HG03159 (cell line): ENCODE results near the gene SH2D3C.
"Not testable (repeated sequence)": the region's sequence is repeated elsewhere in the genome, so short reads cannot be mapped to it uniquely, and the experiment has no call there.

Experiments
- ATAC-seq: cut with Tn5 transposase; IDR thresholded peaks from one replicate; pipeline ENCODE4 v1.9.1; 2021; ENCODE audit warnings: mild to moderate bottlenecking, moderate library complexity; ENCODE audit not compliant: unreplicated experiment

SH2D3C gene

DNA sequence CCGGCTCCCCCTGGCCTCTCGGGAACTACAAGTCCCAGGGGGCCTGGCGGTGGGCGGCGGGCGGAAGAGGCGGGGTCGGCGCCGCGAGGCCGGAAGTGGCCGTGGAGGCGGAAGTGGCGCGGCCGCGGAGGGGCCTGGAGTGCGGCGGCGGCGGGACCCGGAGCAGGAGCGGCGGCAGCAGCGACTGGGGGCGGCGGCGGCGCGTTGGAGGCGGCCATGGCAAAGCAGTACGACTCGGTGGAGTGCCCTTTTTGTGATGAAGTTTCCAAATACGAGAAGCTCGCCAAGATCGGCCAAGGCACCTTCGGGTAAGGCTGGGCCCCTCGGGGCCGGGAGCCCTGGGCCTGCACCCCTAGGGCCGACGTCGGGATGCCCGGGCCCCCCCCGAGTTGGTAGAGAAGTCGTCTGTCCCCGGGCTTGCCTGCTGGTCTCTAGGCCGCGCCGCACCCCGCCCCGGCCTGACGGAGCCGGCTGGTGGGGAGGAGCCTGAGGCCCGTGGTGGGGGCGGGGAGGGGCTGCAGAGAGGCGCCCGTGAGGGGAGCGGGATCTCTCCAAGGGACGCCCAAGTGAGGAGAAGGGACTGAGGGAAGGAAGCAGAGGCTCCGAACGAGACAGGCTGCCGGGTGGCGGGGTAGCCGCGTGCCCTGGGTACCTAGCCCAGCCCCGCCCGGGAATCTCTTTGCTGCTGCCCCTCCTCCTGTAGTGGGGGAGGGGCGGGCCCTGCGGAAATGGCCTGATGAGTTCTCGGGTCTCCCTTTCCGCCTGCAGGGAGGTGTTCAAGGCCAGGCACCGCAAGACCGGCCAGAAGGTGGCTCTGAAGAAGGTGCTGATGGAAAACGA lies 7.7 kb upstream of the SH2D3C start, which contains the start of gene CDK9:
Gene CDK9, plus strand, starts transcription at position 102 of the 840 bp plus-strand sequence. Its CDS starts 115 bp downstream, at position 217.
- peak; percentile 55 for ATAC-seq

GRCh38 chr9:127785023-127785932 lies 6.8 kb upstream of the SH2D3C start:
- ATAC-seq, result peak; percentile 34

- ATAC-seq, result no peak
Observed at GRCh38 chr9:127783111-127784008, 4.9 kb upstream of the SH2D3C start.

- ATAC-seq, result no peak
Observed at GRCh38 chr9:127781806-127782205, 3.3 kb upstream of the SH2D3C start.

- ATAC-seq, result not testable (repeated sequence)
Observed at GRCh38 chr9:127780909-127781308, 2.4 kb upstream of the SH2D3C start.

DNA sequence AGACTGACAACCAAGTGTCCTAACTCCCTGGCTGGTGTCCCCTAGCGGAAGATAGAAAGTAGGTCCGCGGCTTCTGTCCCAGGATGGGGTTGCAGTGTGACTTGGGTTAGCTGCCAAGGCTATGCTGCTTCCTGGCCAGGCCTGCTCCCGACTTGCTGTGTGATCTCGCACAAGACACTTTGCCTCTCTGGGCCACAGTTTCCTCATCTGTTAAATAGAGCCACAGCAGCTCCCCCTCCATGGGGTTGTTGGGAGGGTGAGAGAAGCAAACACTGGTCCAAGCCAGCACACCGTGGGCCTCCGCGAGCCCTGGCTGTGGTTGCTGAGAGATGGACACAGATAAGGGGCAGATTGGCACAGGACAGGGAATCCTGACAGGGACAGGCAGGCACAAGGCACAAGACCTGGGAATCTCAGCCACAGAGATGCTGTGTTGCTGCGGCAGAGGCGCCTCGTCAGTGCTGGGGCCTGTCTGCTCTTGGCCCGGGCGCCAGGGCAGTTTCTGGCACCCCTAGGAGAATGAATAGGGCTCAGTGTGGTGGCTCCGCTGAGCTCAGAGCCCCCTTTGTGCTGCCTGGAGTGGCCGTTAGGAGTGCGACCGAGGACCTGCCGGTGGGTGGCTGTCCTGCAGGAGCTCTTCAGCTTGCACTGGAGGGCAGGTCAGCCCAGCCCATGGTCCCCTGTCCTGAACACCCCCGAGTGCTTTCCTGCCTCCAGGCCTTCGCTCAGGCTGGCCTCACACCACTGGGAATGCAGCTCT lies 1.8 kb upstream of the SH2D3C start:
- no peak for ATAC-seq

GRCh38 chr9:127779136-127779981 lies 893 bp upstream of the SH2D3C start:
- ATAC-seq, result peak; percentile 41

DNA sequence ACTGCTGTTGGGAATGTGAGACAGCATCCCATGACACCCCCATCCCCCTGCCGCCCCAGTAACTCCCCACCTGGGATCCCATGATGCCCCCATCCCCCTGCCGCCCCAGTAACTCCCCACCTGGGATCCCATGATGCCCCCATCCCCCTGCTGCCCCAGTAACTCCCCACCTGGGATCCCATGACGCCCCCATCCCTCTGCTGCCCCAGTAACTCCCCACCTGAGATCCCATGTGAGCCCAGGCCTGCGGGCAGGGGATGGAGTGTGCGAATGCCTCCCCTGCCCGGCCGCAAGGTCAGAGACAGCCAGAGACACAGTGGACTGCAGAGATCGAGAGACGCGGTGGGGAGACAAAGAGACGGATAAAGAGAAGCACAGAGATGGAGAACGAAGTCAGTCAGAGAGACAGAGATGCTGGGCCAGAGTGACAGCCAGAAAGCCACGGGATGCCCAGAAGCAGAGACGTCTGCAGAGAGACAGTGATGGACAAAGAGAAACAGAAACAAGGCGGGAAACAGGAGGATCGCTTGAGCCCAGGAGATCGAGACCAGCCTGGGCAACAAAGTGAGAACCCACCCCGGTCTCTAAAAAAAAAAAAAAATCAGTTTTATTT lies 992 bp downstream of the SH2D3C start:
- no peak for ATAC-seq

DNA sequence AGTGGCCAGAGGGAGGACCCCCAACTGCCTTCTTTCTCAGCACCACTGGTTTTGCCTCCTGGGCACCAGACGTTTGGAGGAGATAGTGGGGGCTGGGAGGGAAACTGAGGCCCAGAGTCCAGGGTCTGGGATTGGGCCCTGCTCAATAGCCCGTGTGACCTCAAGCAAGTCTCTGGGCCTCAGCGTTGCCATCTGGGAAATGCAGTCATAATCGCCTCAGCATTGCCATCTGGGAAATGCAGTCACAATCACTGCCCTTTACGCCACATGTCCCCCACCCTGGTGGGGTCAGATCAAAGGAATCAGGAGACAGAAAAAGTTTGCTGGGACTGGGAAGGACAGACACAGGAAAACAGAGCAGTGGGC lies 1.6 kb downstream of the SH2D3C start:
- ATAC-seq, result no peak

DNA sequence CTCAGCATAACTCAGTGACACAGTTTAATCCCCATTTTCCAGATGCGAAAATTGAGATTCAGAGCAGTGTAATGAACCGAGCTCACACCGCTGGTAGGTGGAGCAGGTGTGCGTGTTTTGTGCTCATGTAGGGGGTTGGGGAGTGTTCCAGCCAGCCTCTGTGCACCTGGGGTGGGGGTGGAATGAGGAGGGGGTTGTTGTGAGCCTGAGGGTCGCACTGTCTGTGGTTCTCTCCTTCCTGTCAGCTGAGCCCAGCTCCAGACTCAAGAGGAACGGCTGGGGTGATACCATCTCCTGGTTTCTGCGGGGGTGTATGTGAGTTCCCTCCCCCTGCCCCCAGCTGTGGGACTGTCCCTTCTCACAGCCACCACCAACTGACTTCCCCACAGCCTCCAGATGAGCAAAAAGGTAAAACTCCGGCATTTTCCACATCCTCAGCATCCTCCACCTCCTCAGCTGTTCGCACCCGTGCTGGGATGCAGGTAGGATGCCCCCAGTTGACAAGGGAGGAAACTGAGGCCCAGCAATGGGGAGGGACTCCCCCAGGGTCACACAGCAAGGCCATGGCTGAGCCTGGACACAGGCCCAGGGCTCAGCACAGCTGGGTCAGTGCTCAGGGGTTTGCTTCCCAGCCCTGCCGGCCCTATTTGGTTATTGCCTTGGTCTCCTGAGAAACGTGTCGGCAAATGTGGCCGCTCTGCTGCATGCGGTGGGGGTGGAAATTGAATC lies 2.1 kb downstream of the SH2D3C start:
- ATAC-seq, result no peak

GRCh38 chr9:127773981-127774380 lies 4.5 kb downstream of the SH2D3C start:
- ATAC-seq, result no peak

DNA sequence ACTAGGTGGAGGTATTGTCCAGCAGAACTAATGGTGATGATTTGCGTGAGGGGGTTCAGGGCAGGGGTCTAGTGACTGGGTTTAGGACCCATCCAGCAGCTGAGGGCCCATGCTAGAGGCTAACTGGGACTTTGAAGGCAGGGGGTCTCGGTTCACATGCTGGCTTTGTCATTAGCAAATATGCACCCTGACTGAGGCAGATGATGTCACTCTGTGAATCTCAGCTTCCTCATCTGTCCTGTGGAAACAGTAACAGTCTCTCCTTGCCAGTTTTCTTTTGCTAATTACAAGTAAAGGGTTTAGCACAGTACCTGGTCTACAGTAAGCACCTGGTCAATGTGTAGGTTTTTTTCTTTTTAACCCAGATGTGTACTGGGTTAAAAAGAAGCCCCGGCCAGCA lies 5.2 kb downstream of the SH2D3C start:
- ATAC-seq, result no peak

DNA sequence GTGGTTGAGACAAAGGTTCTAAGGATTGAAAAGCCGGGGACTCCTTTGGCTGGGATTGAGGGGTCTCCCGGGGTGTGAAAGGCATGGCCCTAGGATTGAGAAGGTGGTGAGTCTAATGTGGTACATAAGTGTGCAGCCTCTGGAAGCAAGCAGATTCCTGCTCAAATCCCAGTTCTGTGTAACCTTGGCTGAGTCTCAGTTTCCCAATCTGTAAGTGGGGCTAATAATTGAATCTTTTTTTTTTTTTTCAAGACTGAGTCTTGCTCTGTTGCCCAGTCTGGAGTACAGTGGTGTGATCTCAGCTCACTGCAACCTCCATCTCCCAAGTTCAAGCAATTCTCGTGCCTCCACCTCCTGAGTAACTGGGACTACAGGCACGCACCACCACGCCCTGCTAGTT lies 5.9 kb downstream of the SH2D3C start:
- ATAC-seq, result no peak

- ATAC-seq, result no peak
Observed at GRCh38 chr9:127771570-127772189, 6.8 kb downstream of the SH2D3C start.

GRCh38 chr9:127770905-127771569 lies 7.4 kb downstream of the SH2D3C start:
- peak; percentile 82 for ATAC-seq

GRCh38 chr9:127770583-127770904 lies 7.9 kb downstream of the SH2D3C start:
- no peak for ATAC-seq

DNA sequence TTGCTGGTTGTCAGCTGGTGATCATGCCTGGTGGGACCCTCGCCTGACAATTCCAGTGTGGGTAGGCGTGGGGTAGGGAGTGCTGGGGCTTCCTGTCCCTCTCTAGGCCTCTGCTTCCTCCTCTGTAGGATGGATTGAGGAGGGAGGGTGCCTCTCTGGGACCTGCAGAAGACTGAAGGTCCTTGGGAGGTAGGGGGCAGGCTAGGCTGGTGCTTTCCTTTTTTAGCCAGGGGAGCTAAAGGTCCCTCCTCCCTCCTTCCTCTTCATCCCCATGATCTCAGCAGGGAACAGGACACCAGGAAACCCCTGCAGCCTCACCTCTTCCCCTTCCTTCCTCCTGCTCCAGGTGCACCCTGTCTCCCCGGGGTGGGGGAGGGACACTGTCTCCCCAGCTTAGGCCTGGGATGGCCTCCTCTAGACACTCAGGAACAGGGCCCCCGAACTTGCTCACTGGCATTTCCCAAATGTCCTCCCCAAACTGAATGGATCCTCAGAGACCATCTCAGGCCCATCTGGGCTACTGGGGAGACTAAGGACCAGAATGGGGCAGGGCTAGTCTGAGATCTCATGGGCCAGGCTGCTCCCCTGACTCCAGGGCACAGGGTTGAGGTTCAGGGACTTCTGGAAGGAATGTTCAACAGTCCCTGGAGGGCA lies 8.4 kb downstream of the SH2D3C start:
- ATAC-seq, result no peak
